WTC11 (cell line): ENCODE results near the gene LPP.

Source experiments
- FOXJ3 ChIP-seq: sonication (generic); formaldehyde crosslinking; IDR thresholded peaks from 2 replicates; pipeline ENCODE4 v1.9.0; 2021; ENCODE audit warnings: missing genetic modification reagents, mild to moderate bottlenecking, borderline replicate concordance
- GABPB1 ChIP-seq: sonication (generic); formaldehyde crosslinking; IDR thresholded peaks from 2 replicates; pipeline ENCODE4 v1.8.1; 2023; ENCODE audit warnings: mild to moderate bottlenecking, missing genetic modification reagents
- JUN ChIP-seq: sonication (generic); formaldehyde crosslinking; IDR thresholded peaks from 2 replicates; pipeline ENCODE4 v1.8.0; 2023; ENCODE audit warnings: mild to moderate bottlenecking, missing genetic modification reagents
- NR1H2 ChIP-seq: sonication (generic); formaldehyde crosslinking; IDR thresholded peaks from 2 replicates; pipeline ENCODE4 v1.9.0; 2021; ENCODE audit warnings: mild to moderate bottlenecking, moderate library complexity, missing genetic modification reagents
- RELA ChIP-seq: sonication (generic); formaldehyde crosslinking; IDR thresholded peaks from 2 replicates; pipeline ENCODE4 v1.8.1; 2022; ENCODE audit warnings: missing genetic modification reagents, mild to moderate bottlenecking, borderline replicate concordance
- ZNF138 ChIP-seq: sonication (generic); formaldehyde crosslinking; conservative IDR thresholded peaks from 2 replicates; pipeline ENCODE4 v1.8.1; 2022; ENCODE audit warnings: mild to moderate bottlenecking, moderate library complexity, missing genetic modification reagents
- TF ChIP-seq, protein P1 (sequence below): fragments of 250-450 bp; sonication (Bioruptor Pico); IDR thresholded peaks from 2 replicates; pipeline ENCODE4 v2.1.2; 2022; ENCODE audit warnings: mild to moderate bottlenecking, moderate library complexity
- TF ChIP-seq, protein P2 (sequence below): fragments of 200-600 bp; IDR thresholded peaks from 2 replicates; pipeline ENCODE4 v1.8.0; 2022; ENCODE audit warnings: antibody characterized with exemption
- TF ChIP-seq, protein P3 (sequence below): sonication (generic); formaldehyde crosslinking; IDR thresholded peaks from 2 replicates; pipeline ENCODE4 v1.8.1; 2023; ENCODE audit warnings: mild to moderate bottlenecking, missing genetic modification reagents
- TF ChIP-seq, protein P4 (sequence below): sonication (generic); formaldehyde crosslinking; IDR thresholded peaks from 2 replicates; pipeline ENCODE4 v1.8.1; 2023; ENCODE audit warnings: mild to moderate bottlenecking, moderate library complexity, missing genetic modification reagents

- no peak for TF ChIP-seq NR1H2 (CRISPR knock-in tag)
- TF ChIP-seq RELA = no peak
- TF ChIP-seq, protein P1, sequence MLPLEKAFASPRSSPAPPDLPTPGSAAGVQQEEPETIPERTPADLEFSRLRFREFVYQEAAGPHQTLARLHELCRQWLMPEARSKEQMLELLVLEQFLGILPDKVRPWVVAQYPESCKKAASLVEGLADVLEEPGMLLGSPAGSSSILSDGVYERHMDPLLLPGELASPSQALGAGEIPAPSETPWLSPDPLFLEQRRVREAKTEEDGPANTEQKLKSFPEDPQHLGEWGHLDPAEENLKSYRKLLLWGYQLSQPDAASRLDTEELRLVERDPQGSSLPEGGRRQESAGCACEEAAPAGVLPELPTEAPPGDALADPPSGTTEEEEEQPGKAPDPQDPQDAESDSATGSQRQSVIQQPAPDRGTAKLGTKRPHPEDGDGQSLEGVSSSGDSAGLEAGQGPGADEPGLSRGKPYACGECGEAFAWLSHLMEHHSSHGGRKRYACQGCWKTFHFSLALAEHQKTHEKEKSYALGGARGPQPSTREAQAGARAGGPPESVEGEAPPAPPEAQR (CRISPR knock-in tag) = no peak
- no peak for TF ChIP-seq ZNF138 (CRISPR knock-in tag)
- TF ChIP-seq, protein P2, sequence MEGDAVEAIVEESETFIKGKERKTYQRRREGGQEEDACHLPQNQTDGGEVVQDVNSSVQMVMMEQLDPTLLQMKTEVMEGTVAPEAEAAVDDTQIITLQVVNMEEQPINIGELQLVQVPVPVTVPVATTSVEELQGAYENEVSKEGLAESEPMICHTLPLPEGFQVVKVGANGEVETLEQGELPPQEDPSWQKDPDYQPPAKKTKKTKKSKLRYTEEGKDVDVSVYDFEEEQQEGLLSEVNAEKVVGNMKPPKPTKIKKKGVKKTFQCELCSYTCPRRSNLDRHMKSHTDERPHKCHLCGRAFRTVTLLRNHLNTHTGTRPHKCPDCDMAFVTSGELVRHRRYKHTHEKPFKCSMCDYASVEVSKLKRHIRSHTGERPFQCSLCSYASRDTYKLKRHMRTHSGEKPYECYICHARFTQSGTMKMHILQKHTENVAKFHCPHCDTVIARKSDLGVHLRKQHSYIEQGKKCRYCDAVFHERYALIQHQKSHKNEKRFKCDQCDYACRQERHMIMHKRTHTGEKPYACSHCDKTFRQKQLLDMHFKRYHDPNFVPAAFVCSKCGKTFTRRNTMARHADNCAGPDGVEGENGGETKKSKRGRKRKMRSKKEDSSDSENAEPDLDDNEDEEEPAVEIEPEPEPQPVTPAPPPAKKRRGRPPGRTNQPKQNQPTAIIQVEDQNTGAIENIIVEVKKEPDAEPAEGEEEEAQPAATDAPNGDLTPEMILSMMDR = no peak
- TF ChIP-seq GABPB1 (CRISPR knock-in tag) = no peak
- TF ChIP-seq FOXJ3 (CRISPR knock-in tag) = no peak
- no peak for TF ChIP-seq JUN
- TF ChIP-seq, protein P3, sequence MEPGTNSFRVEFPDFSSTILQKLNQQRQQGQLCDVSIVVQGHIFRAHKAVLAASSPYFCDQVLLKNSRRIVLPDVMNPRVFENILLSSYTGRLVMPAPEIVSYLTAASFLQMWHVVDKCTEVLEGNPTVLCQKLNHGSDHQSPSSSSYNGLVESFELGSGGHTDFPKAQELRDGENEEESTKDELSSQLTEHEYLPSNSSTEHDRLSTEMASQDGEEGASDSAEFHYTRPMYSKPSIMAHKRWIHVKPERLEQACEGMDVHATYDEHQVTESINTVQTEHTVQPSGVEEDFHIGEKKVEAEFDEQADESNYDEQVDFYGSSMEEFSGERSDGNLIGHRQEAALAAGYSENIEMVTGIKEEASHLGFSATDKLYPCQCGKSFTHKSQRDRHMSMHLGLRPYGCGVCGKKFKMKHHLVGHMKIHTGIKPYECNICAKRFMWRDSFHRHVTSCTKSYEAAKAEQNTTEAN (CRISPR knock-in tag) = no peak
- TF ChIP-seq, protein P4, sequence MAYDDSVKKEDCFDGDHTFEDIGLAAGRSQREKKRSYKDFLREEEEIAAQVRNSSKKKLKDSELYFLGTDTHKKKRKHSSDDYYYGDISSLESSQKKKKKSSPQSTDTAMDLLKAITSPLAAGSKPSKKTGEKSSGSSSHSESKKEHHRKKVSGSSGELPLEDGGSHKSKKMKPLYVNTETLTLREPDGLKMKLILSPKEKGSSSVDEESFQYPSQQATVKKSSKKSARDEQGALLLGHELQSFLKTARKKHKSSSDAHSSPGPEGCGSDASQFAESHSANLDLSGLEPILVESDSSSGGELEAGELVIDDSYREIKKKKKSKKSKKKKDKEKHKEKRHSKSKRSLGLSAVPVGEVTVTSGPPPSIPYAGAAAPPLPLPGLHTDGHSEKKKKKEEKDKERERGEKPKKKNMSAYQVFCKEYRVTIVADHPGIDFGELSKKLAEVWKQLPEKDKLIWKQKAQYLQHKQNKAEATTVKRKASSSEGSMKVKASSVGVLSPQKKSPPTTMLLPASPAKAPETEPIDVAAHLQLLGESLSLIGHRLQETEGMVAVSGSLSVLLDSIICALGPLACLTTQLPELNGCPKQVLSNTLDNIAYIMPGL (CRISPR knock-in tag) = no peak
Measured at GRCh38 chr3:188421836-188422540, 268.0 kb downstream of the LPP start.
